Activated naive CD8-positive, alpha-beta T cell treated with anti-CD3 and anti-CD28 coated beads, Interleukin-2, amount 50 U/mL, for 24 hours (primary cell): ENCODE data around the gene UGGT1.
"Not testable (repeated sequence)": the region's sequence is repeated elsewhere in the genome, so short reads cannot be mapped to it uniquely, and the experiment has no call there.

Experiments
- ATAC-seq: fragments of 150-1000 bp; cut with Tn5 transposase; one replicate; pipeline ENCODE4 v1.10.0; 2021
- DNase-seq: peaks from one replicate; pipeline ENCODE4 v3.0.0; 2021
- H3K27ac Mint-ChIP-seq: one replicate; pipeline ENCODE4 v1.8.0; 2021; ENCODE audit warnings: mild to moderate bottlenecking, mixed read lengths
- H3K27me3 Mint-ChIP-seq: one replicate; pipeline ENCODE4 v1.8.0; 2021; ENCODE audit warnings: mixed read lengths
- H3K36me3 Mint-ChIP-seq: one replicate; pipeline ENCODE4 v1.8.0; 2021; ENCODE audit warnings: low read depth, mixed read lengths
- H3K4me1 Mint-ChIP-seq: one replicate; pipeline ENCODE4 v1.8.0; 2021; ENCODE audit warnings: mixed read lengths
- H3K4me3 Mint-ChIP-seq: one replicate; pipeline ENCODE4 v1.8.0; 2021; ENCODE audit warnings: mild to moderate bottlenecking, moderate library complexity, mixed read lengths
- H3K9me3 Mint-ChIP-seq: one replicate; pipeline ENCODE4 v1.8.0; 2021; ENCODE audit warnings: mixed read lengths

UGGT1 gene

GRCh38 chr2:128156812-128157211 lies 65.8 kb downstream of the UGGT1 start:
- Mint-ChIP-seq H3K27ac (no peak overlapping the region), H3K4me1 (no peaks in the 10 kb centered on the region), H3K9me3 (no peaks in the 10 kb centered on the region), H3K27me3 (no peaks in the 10 kb centered on the region), H3K36me3 (peaks cover 54% of the 10 kb centered on the region), H3K4me3 (no peak overlapping the region)
- DNase-seq (no peak), ATAC-seq (no peak)

GRCh38 chr2:128157644-128158043 lies 66.6 kb downstream of the UGGT1 start:
- H3K4me3 Mint-ChIP-seq = no peak overlapping the region
- H3K4me1 Mint-ChIP-seq = no peaks in the 10 kb centered on the region
- H3K27me3 Mint-ChIP-seq = no peaks in the 10 kb centered on the region
- peaks cover 58% of the 10 kb centered on the region for H3K36me3 Mint-ChIP-seq
- ATAC-seq = no peak
- H3K27ac Mint-ChIP-seq = no peak overlapping the region
- no peak for DNase-seq
- no peaks in the 10 kb centered on the region for H3K9me3 Mint-ChIP-seq

- no peak for ATAC-seq
- Mint-ChIP-seq H3K27ac (no peak overlapping the region), H3K27me3 (no peaks in the 10 kb centered on the region), H3K4me3 (no peak overlapping the region), H3K4me1 (no peaks in the 10 kb centered on the region), H3K9me3 (no peaks in the 10 kb centered on the region), H3K36me3 (peaks cover 56% of the 10 kb centered on the region)
- DNase-seq = no peak
Measured at GRCh38 chr2:128158176-128158575, 67.2 kb downstream of the UGGT1 start.

- Mint-ChIP-seq H3K36me3 (peaks cover 52% of the 10 kb centered on the region), H3K4me1 (no peaks in the 10 kb centered on the region), H3K4me3 (no peak overlapping the region), H3K27me3 (no peaks in the 10 kb centered on the region), H3K27ac (no peak overlapping the region), H3K9me3 (no peaks in the 10 kb centered on the region)
- DNase-seq (no peak), ATAC-seq (no peak)
Measured at GRCh38 chr2:128159437-128159836, 68.4 kb downstream of the UGGT1 start.

- Mint-ChIP-seq H3K4me1 (no peaks in the 10 kb centered on the region), H3K4me3 (no peak overlapping the region), H3K27me3 (no peaks in the 10 kb centered on the region), H3K36me3 (peaks cover 51% of the 10 kb centered on the region), H3K9me3 (no peaks in the 10 kb centered on the region), H3K27ac (no peak overlapping the region)
- no peak for DNase-seq
- ATAC-seq = no peak
Measured at GRCh38 chr2:128160616-128161275, 69.7 kb downstream of the UGGT1 start.

- Mint-ChIP-seq H3K27ac (no peak overlapping the region), H3K9me3 (no peaks in the 10 kb centered on the region), H3K4me1 (peaks cover under 1% of the 10 kb centered on the region), H3K27me3 (no peaks in the 10 kb centered on the region), H3K36me3 (peaks cover 54% of the 10 kb centered on the region), H3K4me3 (no peak overlapping the region)
- DNase-seq = no peak
- no peak for ATAC-seq
Measured at GRCh38 chr2:128162266-128162665, 71.3 kb downstream of the UGGT1 start.

GRCh38 chr2:128164311-128164710 lies 73.3 kb downstream of the UGGT1 start:
- Mint-ChIP-seq H3K36me3 (peaks cover 56% of the 10 kb centered on the region), H3K27ac (no peak overlapping the region)

GRCh38 chr2:128166746-128167353 lies 75.8 kb downstream of the UGGT1 start:
- no peak for ATAC-seq
- Mint-ChIP-seq H3K27me3 (no peaks in the 10 kb centered on the region), H3K4me3 (no peak overlapping the region), H3K27ac (no peak overlapping the region), H3K9me3 (no peaks in the 10 kb centered on the region), H3K4me1 (peaks cover 9% of the 10 kb centered on the region), H3K36me3 (peaks cover 63% of the 10 kb centered on the region)
- no peak for DNase-seq

More at GRCh38 chr2:128164311-128164710, 73.3 kb downstream of the UGGT1 start:
- H3K27me3 Mint-ChIP-seq = no peaks in the 10 kb centered on the region
- no peaks in the 10 kb centered on the region for H3K9me3 Mint-ChIP-seq
- peaks cover 9% of the 10 kb centered on the region for H3K4me1 Mint-ChIP-seq
- ATAC-seq (no peak), DNase-seq (no peak)
- H3K4me3 Mint-ChIP-seq = no peak overlapping the region

GRCh38 chr2:128169094-128169493 lies 78.1 kb downstream of the UGGT1 start:
- Mint-ChIP-seq H3K36me3 (peaks cover 79% of the 10 kb centered on the region), H3K4me1 (peaks cover 9% of the 10 kb centered on the region), H3K4me3 (no peak overlapping the region), H3K27ac (no peak overlapping the region), H3K27me3 (no peaks in the 10 kb centered on the region), H3K9me3 (no peaks in the 10 kb centered on the region)
- DNase-seq (no peak), ATAC-seq (no peak)

- H3K36me3 Mint-ChIP-seq = peaks cover 79% of the 10 kb centered on the region
- no peak overlapping the region for H3K27ac Mint-ChIP-seq
- no peaks in the 10 kb centered on the region for H3K27me3 Mint-ChIP-seq
- DNase-seq = no peak
- H3K4me3 Mint-ChIP-seq = no peak overlapping the region
- peaks cover 9% of the 10 kb centered on the region for H3K4me1 Mint-ChIP-seq
- no peak for ATAC-seq
- no peaks in the 10 kb centered on the region for H3K9me3 Mint-ChIP-seq
Measured at GRCh38 chr2:128169497-128169896, 78.5 kb downstream of the UGGT1 start.

- no peaks in the 10 kb centered on the region for H3K9me3 Mint-ChIP-seq
Measured at GRCh38 chr2:128169933-128170709, 79.1 kb downstream of the UGGT1 start.

GRCh38 chr2:128170776-128171175 lies 79.8 kb downstream of the UGGT1 start:
- DNase-seq (no peak), ATAC-seq (no peak)
- Mint-ChIP-seq H3K4me1 (peaks cover 9% of the 10 kb centered on the region), H3K27me3 (no peaks in the 10 kb centered on the region), H3K36me3 (peaks cover 82% of the 10 kb centered on the region), H3K27ac (no peak overlapping the region), H3K9me3 (no peaks in the 10 kb centered on the region), H3K4me3 (no peak overlapping the region)

More at GRCh38 chr2:128169933-128170709, 79.1 kb downstream of the UGGT1 start:
- no peaks in the 10 kb centered on the region for H3K27me3 Mint-ChIP-seq
- DNase-seq = no peak
- H3K4me3 Mint-ChIP-seq = no peak overlapping the region
- H3K27ac Mint-ChIP-seq = no peak overlapping the region
- peaks cover 9% of the 10 kb centered on the region for H3K4me1 Mint-ChIP-seq
- ATAC-seq = no peak
- H3K36me3 Mint-ChIP-seq = peaks cover 79% of the 10 kb centered on the region

GRCh38 chr2:128172191-128172590 lies 81.2 kb downstream of the UGGT1 start:
- Mint-ChIP-seq H3K4me3 (no peak overlapping the region), H3K27ac (no peak overlapping the region), H3K9me3 (no peaks in the 10 kb centered on the region), H3K36me3 (peaks cover 82% of the 10 kb centered on the region), H3K4me1 (peaks cover 9% of the 10 kb centered on the region), H3K27me3 (no peaks in the 10 kb centered on the region)
- no peak for DNase-seq
- ATAC-seq = no peak

- not testable (repeated sequence) for ATAC-seq, DNase-seq, H3K4me3 Mint-ChIP-seq, H3K9me3 Mint-ChIP-seq, H3K27ac Mint-ChIP-seq, H3K4me1 Mint-ChIP-seq, H3K27me3 Mint-ChIP-seq
- peaks cover 79% of the 10 kb centered on the region for H3K36me3 Mint-ChIP-seq
Measured at GRCh38 chr2:128174067-128174466, 83.1 kb downstream of the UGGT1 start.

- no peak overlapping the region for H3K27ac Mint-ChIP-seq
- no peaks in the 10 kb centered on the region for H3K4me1 Mint-ChIP-seq
- H3K4me3 Mint-ChIP-seq = no peak overlapping the region
- peaks cover 75% of the 10 kb centered on the region for H3K36me3 Mint-ChIP-seq
- ATAC-seq = no peak
- no peaks in the 10 kb centered on the region for H3K27me3 Mint-ChIP-seq
- no peak for DNase-seq
- H3K9me3 Mint-ChIP-seq = no peaks in the 10 kb centered on the region
Measured at GRCh38 chr2:128177315-128177714, 86.3 kb downstream of the UGGT1 start.
